ENCODE data around the gene TSEN34.
"Not testable (repeated sequence)": the region's sequence is repeated elsewhere in the genome, so short reads cannot be mapped to it uniquely, and the experiment has no call there.

TSEN34 gene

GRCh38 chr19:54240372-54241336, 49.5 kb downstream of the TSEN34 start:
- DNase-seq = not testable (repeated sequence)

GRCh38 chr19:54242234-54242633, 51.1 kb downstream of the TSEN34 start:
- not testable (repeated sequence) for DNase-seq

GRCh38 chr19:54242646-54243045, 51.5 kb downstream of the TSEN34 start, which contains the start of gene LILRA6:
TSS of gene LILRA6 (minus strand) at chr19:54242790.
- not testable (repeated sequence) for DNase-seq

- DNase-seq = not testable (repeated sequence)
These were observed 52.7 kb downstream of the TSEN34 start for GRCh38 chr19:54243809-54244208.

All from SHP77 treated with DMSO at 0.1 percent for 48 hours (cell line).